ENCODE results near the gene CD109. TPM values are rescaled to one million over a fixed set of nuclear protein-coding genes. Genes with fewer than 3 reads are reported as not detected.

Gene CD109
- total RNA-seq, 1 experiment from 2014 or later = 46.1 TPM

- Histone ChIP-seq H3K36me3 (ENCODE audit: control insufficient read depth, insufficient read depth, low read length) (peaks cover 2% of the 10 kb centered on the region; the same call in 1 of the 2 replicates), H3K27ac (ENCODE audit: low read length) (no peak overlapping the region), H3K9me3 (ENCODE audit: control insufficient read depth, insufficient read depth, low read depth, low read length) (peaks cover 4% of the 10 kb centered on the region; the same call in 1 of the 2 replicates), H3K4me1 (ENCODE audit: control insufficient read depth, insufficient read depth, low read length) (peaks cover 10% of the 10 kb centered on the region), H3K27me3 (ENCODE audit: control insufficient read depth, insufficient read depth, low read length) (no peaks in the 10 kb centered on the region), H3K4me3 (ENCODE audit: low read depth in 2 of 2, low read length in 2 of 2) (no peak overlapping the region)
- intact Hi-C loops (cut with micrococcal nuclease; ENCODE audit: unreplicated experiment) = no loop called here
- TF ChIP-seq CTCF (IDR thresholded peaks at IDR 0.05) = no peak
- TF ChIP-seq REST (IDR thresholded peaks at IDR 0.05; ENCODE audit: insufficient read depth in 1 of 2, low read depth in 2 of 2, low read length in 1 of 2) = no peak
- TF ChIP-seq SIN3A (IDR thresholded peaks at IDR 0.05; ENCODE audit: borderline replicate concordance, insufficient read depth, low read depth, low read length) = no peak
- TF ChIP-seq POLR2AphosphoS5 (IDR thresholded peaks at IDR 0.05; ENCODE audit: low read depth, low read length) = no peak
- no peak for TF ChIP-seq TCF7L2 (IDR thresholded peaks at IDR 0.05; ENCODE audit: low read depth, low read length)
- no peak for DNase-seq (ENCODE audit: low read depth, low spot score)
- ChIA-PET CTCF (no interaction called here), POLR2A (interaction anchor here (0.6 kb wide), 1 partner anchor 301 kb away, joined by 6 read pairs; no protein-coding TSS in a partner anchor)
- no peak for ATAC-seq
- in situ Hi-C loops (cut with HindIII; ENCODE audit: low pct_unique_long_range_greater_than_20kb, low sequenced_read_pairs) = no loop called here
- no TSS peak for BruUV-seq (replicated peaks)
These were observed 4.5 kb upstream of the CD109 start for GRCh38 chr6:73691512-73691911.

- CTCF ChIA-PET = no interaction called here
- in situ Hi-C loops (cut with HindIII; ENCODE audit: low pct_unique_long_range_greater_than_20kb, low sequenced_read_pairs) = no loop called here
- TF ChIP-seq POLR2AphosphoS5 (IDR thresholded peaks at IDR 0.05; ENCODE audit: low read depth, low read length) = no peak
- no peak for TF ChIP-seq TCF7L2 (IDR thresholded peaks at IDR 0.05; ENCODE audit: low read depth, low read length)
- TF ChIP-seq REST (IDR thresholded peaks at IDR 0.05; ENCODE audit: insufficient read depth in 1 of 2, low read depth in 2 of 2, low read length in 1 of 2) = no peak
- TF ChIP-seq SIN3A (IDR thresholded peaks at IDR 0.05; ENCODE audit: borderline replicate concordance, insufficient read depth, low read depth, low read length) = no peak
- TF ChIP-seq CTCF (IDR thresholded peaks at IDR 0.05) = no peak
- BruUV-seq (replicated peaks) = TSS peak; percentile 57
- Histone ChIP-seq H3K4me3 (ENCODE audit: low read depth in 2 of 2, low read length in 2 of 2) (peak overlapping the region; percentile 57 to 71), H3K36me3 (ENCODE audit: control insufficient read depth, insufficient read depth, low read length) (peaks cover 5% of the 10 kb centered on the region), H3K4me1 (ENCODE audit: control insufficient read depth, insufficient read depth, low read length) (peaks cover 18% of the 10 kb centered on the region), H3K9me3 (ENCODE audit: control insufficient read depth, insufficient read depth, low read depth, low read length) (peaks cover 4% of the 10 kb centered on the region; the same call in 1 of the 2 replicates), H3K27me3 (ENCODE audit: control insufficient read depth, insufficient read depth, low read length) (no peaks in the 10 kb centered on the region), H3K27ac (ENCODE audit: low read length) (peak overlapping the region; percentile 88)
- peak; percentile 53 for ATAC-seq
- DNase-seq (ENCODE audit: low read depth, low spot score) = peak; percentile 48
- POLR2A ChIA-PET = no interaction called here
- intact Hi-C loops (cut with micrococcal nuclease; ENCODE audit: unreplicated experiment) = no loop called here
These were observed 1.1 kb upstream of the CD109 start for GRCh38 chr6:73694711-73695411.

Measured in Panc1 (cell line).